WTC11 (cell line): ENCODE data around the gene PI4KA. TPM values are rescaled to one million over a fixed set of nuclear protein-coding genes. Genes with fewer than 3 reads are reported as not detected.

Experiments
- ATAC-seq: fragments of 200-7000 bp; cut with Tn5 transposase; 2 replicates; pipeline ENCODE4 v1.10.0; 2021; ENCODE audit warnings: mild to moderate bottlenecking, moderate library complexity
- CTCF ChIA-PET: fragments of 300-600 bp; sonication (Branson Sonifier 250); formaldehyde crosslinking; loops from one replicate; lab custom pipeline; 2021; ENCODE audit warnings: antibody characterized with exemption; lab: Charles Lee
- POLR2A ChIA-PET: fragments of 350-600 bp; sonication (Branson Sonifier 250); formaldehyde crosslinking; loops from one replicate; lab custom pipeline; 2021; ENCODE audit warnings: antibody characterized with exemption; lab: Charles Lee
- DNase-seq: peaks from one replicate; pipeline ENCODE4 v3.0.0; 2021; ENCODE audit warnings: low spot score
- H3K27ac Mint-ChIP-seq: 2 replicates; pipeline ENCODE4 v1.8.0; 2021; ENCODE audit warnings: mixed read lengths
- H3K27me3 Mint-ChIP-seq: 2 replicates; pipeline ENCODE4 v1.8.0; 2021; ENCODE audit warnings: low read depth, mild to moderate bottlenecking, moderate library complexity, mixed read lengths
- H3K36me3 Mint-ChIP-seq: 2 replicates; pipeline ENCODE4 v1.8.0; 2021; ENCODE audit warnings: mixed read lengths
- H3K4me1 Mint-ChIP-seq: 2 replicates; pipeline ENCODE4 v1.8.0; 2022; ENCODE audit warnings: mixed read lengths
- H3K4me3 Mint-ChIP-seq: 2 replicates; pipeline ENCODE4 v1.8.0; 2021; ENCODE audit warnings: mild to moderate bottlenecking, moderate library complexity, mixed read lengths
- H3K9me3 Mint-ChIP-seq: 2 replicates; pipeline ENCODE4 v1.8.0; 2021; ENCODE audit warnings: mixed read lengths
- CBFB ChIP-seq: sonication (generic); formaldehyde crosslinking; IDR thresholded peaks from 2 replicates; pipeline ENCODE4 v1.8.1; 2022; ENCODE audit warnings: mild to moderate bottlenecking, low read depth, missing genetic modification reagents
- CREM ChIP-seq: sonication (generic); formaldehyde crosslinking; IDR thresholded peaks from 2 replicates; pipeline ENCODE4 v1.8.1; 2022; ENCODE audit warnings: mild to moderate bottlenecking, missing genetic modification reagents, moderate library complexity
- ERG ChIP-seq: fragments of 250-450 bp; sonication (Bioruptor Pico); IDR thresholded peaks from 2 replicates; pipeline ENCODE4 v1.8.0; 2021; ENCODE audit warnings: mild to moderate bottlenecking
- GRHL2 ChIP-seq: fragments of 250-450 bp; sonication (Bioruptor Pico); IDR thresholded peaks from 2 replicates; pipeline ENCODE4 v1.8.0; 2022; ENCODE audit warnings: mild to moderate bottlenecking, moderate library complexity; ENCODE audit not compliant: insufficient replicate concordance, severe bottlenecking
- IRF2 ChIP-seq: sonication (generic); formaldehyde crosslinking; IDR thresholded peaks from 2 replicates; pipeline ENCODE4 v1.8.0; 2022; ENCODE audit warnings: low read depth, missing genetic modification reagents, borderline replicate concordance
- MYBL2 ChIP-seq: sonication (generic); formaldehyde crosslinking; IDR thresholded peaks from 2 replicates; pipeline ENCODE4 v1.8.1; 2023; ENCODE audit warnings: mild to moderate bottlenecking, moderate library complexity, missing genetic modification reagents
- NFYB ChIP-seq: sonication (generic); formaldehyde crosslinking; conservative IDR thresholded peaks from 2 replicates; pipeline ENCODE4 v1.8.0; 2022; ENCODE audit warnings: low read depth, missing genetic modification reagents
- OVOL2 ChIP-seq: fragments of 250-450 bp; sonication (Bioruptor Pico); IDR thresholded peaks from 2 replicates; pipeline ENCODE4 v1.9.0; 2021; ENCODE audit warnings: mild to moderate bottlenecking, borderline replicate concordance
- SMAD3 ChIP-seq: sonication (generic); formaldehyde crosslinking; IDR thresholded peaks from 2 replicates; pipeline ENCODE4 v1.8.0; 2022; ENCODE audit warnings: missing genetic modification reagents, mild to moderate bottlenecking, borderline replicate concordance
- SP1 ChIP-seq: sonication (generic); formaldehyde crosslinking; conservative IDR thresholded peaks from 2 replicates; pipeline ENCODE4 v1.8.1; 2022; ENCODE audit warnings: missing genetic modification reagents
- TCF7 ChIP-seq: sonication (generic); formaldehyde crosslinking; IDR thresholded peaks from 2 replicates; pipeline ENCODE4 v1.8.0; 2022; ENCODE audit warnings: mild to moderate bottlenecking, low read depth, missing genetic modification reagents, moderate library complexity
- TEAD1 ChIP-seq: sonication (generic); formaldehyde crosslinking; IDR thresholded peaks from 2 replicates; pipeline ENCODE4 v1.8.0; 2022; ENCODE audit warnings: mild to moderate bottlenecking, missing genetic modification reagents
- TP53 ChIP-seq: sonication (generic); formaldehyde crosslinking; IDR thresholded peaks from 2 replicates; pipeline ENCODE4 v1.8.1; 2023; ENCODE audit warnings: mild to moderate bottlenecking, missing genetic modification reagents
- ZNF121 ChIP-seq: sonication (generic); formaldehyde crosslinking; IDR thresholded peaks from 2 replicates; pipeline ENCODE4 v1.8.0; 2023; ENCODE audit warnings: missing genetic modification reagents
- ZNF416 ChIP-seq: fragments of 250-450 bp; sonication (Bioruptor Pico); IDR thresholded peaks from 2 replicates; pipeline ENCODE4 v1.9.0; 2021; ENCODE audit warnings: mild to moderate bottlenecking, inconsistent platforms
- ZNF671 ChIP-seq: fragments of 250-450 bp; sonication (Bioruptor Pico); IDR thresholded peaks from 2 replicates; pipeline ENCODE4 v1.8.0; 2021; ENCODE audit warnings: mild to moderate bottlenecking
- total RNA-seq: library from RNA; stranded (reverse); gene quantifications from 3 replicates; pipeline ENCODE4 v1.2.3, GENCODE V29; 2021
- TF ChIP-seq, protein P1 (sequence below): sonication (generic); formaldehyde crosslinking; IDR thresholded peaks from 2 replicates; pipeline ENCODE4 v1.8.1; 2022; ENCODE audit warnings: low read depth, mild to moderate bottlenecking, moderate library complexity, missing genetic modification reagents, borderline replicate concordance
- TF ChIP-seq, protein P2 (sequence below): fragments of 250-450 bp; sonication (Bioruptor Pico); IDR thresholded peaks from 2 replicates; pipeline ENCODE4 v1.9.0; 2021; ENCODE audit warnings: mild to moderate bottlenecking
- TF ChIP-seq, protein P3 (sequence below): fragments of 200-600 bp; IDR thresholded peaks from 2 replicates; pipeline ENCODE4 v1.8.0; 2022; ENCODE audit warnings: antibody characterized with exemption

Gene PI4KA
- total RNA-seq, 1 experiment from 2014 or later, result 45.5 TPM

- ChIA-PET POLR2A (no interaction called here), CTCF (no interaction called here)
- no peaks in the 10 kb centered on the region for H3K4me1 Mint-ChIP-seq
- no peak overlapping the region for H3K4me3 Mint-ChIP-seq
- H3K27me3 Mint-ChIP-seq, result no peaks in the 10 kb centered on the region
- peaks cover 13% of the 10 kb centered on the region for H3K36me3 Mint-ChIP-seq
- H3K27ac Mint-ChIP-seq, result no peak overlapping the region
- no peaks in the 10 kb centered on the region for H3K9me3 Mint-ChIP-seq
- TF ChIP-seq TEAD1 (CRISPR knock-in tag) (no peak), IRF2 (CRISPR knock-in tag) (no peak), CBFB (no peak), SP1 (no peak), TCF7 (CRISPR knock-in tag) (no peak), NFYB (CRISPR knock-in tag) (no peak), ZNF671 (no peak), ZNF121 (CRISPR knock-in tag) (no peak), GRHL2 (CRISPR knock-in tag) (no peak), SMAD3 (CRISPR knock-in tag) (no peak), TP53 (CRISPR knock-in tag) (no peak), OVOL2 (CRISPR knock-in tag) (no peak), MYBL2 (CRISPR knock-in tag) (no peak), ZNF416 (CRISPR knock-in tag) (no peak), ERG (CRISPR knock-in tag) (no peak)
- TF ChIP-seq, protein P1, sequence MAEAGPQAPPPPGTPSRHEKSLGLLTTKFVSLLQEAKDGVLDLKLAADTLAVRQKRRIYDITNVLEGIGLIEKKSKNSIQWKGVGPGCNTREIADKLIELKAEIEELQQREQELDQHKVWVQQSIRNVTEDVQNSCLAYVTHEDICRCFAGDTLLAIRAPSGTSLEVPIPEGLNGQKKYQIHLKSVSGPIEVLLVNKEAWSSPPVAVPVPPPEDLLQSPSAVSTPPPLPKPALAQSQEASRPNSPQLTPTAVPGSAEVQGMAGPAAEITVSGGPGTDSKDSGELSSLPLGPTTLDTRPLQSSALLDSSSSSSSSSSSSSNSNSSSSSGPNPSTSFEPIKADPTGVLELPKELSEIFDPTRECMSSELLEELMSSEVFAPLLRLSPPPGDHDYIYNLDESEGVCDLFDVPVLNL (CRISPR knock-in tag), result no peak
- ATAC-seq (no peak), DNase-seq (no peak)
These were observed 92.1 kb downstream of the PI4KA start for GRCh38 chr22:20766530-20766929.

DNA sequence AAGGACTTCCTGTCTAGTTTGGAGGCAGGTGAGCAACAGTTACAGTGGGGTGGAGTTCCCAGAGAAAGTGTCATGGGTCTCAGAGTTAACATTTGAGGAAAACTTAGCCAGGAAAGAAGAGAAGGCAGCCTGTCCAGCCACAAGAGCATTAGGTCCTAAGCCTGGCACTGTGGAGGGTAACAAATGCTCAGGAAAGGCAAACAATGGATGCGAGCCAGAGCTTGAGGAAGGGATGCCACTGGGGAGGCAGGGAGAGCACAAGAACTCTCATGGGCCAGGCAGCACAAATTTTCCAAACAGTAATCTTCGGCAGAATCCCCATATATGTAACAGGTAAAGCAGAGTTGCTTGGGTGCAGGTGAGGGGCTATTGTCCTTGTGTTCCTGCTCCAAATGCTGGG is 92.7 kb downstream of the PI4KA start:
- no peaks in the 10 kb centered on the region for H3K27me3 Mint-ChIP-seq
- H3K36me3 Mint-ChIP-seq, result peaks cover 13% of the 10 kb centered on the region
- ChIA-PET CTCF (interaction anchor here (0.6 kb wide), 1 partner anchor 19 kb away, joined by 3 read pairs; no protein-coding TSS in a partner anchor), POLR2A (no interaction called here)
- no peak for TF ChIP-seq CREM (CRISPR knock-in tag)
- TF ChIP-seq, protein P2, sequence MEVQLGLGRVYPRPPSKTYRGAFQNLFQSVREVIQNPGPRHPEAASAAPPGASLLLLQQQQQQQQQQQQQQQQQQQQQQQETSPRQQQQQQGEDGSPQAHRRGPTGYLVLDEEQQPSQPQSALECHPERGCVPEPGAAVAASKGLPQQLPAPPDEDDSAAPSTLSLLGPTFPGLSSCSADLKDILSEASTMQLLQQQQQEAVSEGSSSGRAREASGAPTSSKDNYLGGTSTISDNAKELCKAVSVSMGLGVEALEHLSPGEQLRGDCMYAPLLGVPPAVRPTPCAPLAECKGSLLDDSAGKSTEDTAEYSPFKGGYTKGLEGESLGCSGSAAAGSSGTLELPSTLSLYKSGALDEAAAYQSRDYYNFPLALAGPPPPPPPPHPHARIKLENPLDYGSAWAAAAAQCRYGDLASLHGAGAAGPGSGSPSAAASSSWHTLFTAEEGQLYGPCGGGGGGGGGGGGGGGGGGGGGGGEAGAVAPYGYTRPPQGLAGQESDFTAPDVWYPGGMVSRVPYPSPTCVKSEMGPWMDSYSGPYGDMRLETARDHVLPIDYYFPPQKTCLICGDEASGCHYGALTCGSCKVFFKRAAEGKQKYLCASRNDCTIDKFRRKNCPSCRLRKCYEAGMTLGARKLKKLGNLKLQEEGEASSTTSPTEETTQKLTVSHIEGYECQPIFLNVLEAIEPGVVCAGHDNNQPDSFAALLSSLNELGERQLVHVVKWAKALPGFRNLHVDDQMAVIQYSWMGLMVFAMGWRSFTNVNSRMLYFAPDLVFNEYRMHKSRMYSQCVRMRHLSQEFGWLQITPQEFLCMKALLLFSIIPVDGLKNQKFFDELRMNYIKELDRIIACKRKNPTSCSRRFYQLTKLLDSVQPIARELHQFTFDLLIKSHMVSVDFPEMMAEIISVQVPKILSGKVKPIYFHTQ (CRISPR knock-in tag), result no peak
- no peak overlapping the region for H3K27ac Mint-ChIP-seq
- DNase-seq (no peak), ATAC-seq (no peak)
- no peaks in the 10 kb centered on the region for H3K4me1 Mint-ChIP-seq
- H3K4me3 Mint-ChIP-seq, result no peak overlapping the region
- no peaks in the 10 kb centered on the region for H3K9me3 Mint-ChIP-seq

GRCh38 chr22:20764729-20765128 is 93.9 kb downstream of the PI4KA start:
- Mint-ChIP-seq H3K9me3 (no peaks in the 10 kb centered on the region), H3K4me1 (no peaks in the 10 kb centered on the region), H3K27me3 (no peaks in the 10 kb centered on the region), H3K4me3 (no peak overlapping the region), H3K27ac (peak overlapping the region; percentile 78; the same call in 1 of the 2 replicates), H3K36me3 (peaks cover 13% of the 10 kb centered on the region)
- no peak for DNase-seq
- POLR2A ChIA-PET, result no interaction called here
- ATAC-seq, result no peak
- CTCF ChIA-PET, result interaction anchor here (1.7 kb wide), 1 partner anchor 20 kb away, joined by 7 read pairs; no protein-coding TSS in a partner anchor
- TF ChIP-seq, protein P3, sequence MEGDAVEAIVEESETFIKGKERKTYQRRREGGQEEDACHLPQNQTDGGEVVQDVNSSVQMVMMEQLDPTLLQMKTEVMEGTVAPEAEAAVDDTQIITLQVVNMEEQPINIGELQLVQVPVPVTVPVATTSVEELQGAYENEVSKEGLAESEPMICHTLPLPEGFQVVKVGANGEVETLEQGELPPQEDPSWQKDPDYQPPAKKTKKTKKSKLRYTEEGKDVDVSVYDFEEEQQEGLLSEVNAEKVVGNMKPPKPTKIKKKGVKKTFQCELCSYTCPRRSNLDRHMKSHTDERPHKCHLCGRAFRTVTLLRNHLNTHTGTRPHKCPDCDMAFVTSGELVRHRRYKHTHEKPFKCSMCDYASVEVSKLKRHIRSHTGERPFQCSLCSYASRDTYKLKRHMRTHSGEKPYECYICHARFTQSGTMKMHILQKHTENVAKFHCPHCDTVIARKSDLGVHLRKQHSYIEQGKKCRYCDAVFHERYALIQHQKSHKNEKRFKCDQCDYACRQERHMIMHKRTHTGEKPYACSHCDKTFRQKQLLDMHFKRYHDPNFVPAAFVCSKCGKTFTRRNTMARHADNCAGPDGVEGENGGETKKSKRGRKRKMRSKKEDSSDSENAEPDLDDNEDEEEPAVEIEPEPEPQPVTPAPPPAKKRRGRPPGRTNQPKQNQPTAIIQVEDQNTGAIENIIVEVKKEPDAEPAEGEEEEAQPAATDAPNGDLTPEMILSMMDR, result no peak
- TF ChIP-seq, all 79 proteins: peak for 0
